ENCODE measurements around the gene ANO7. TPM values are rescaled to one million over a fixed set of nuclear protein-coding genes. Genes with fewer than 3 reads are reported as not detected.

The ANO7 gene
- total and polyA plus RNA-seq, 2 of the 13 experiments (the other 11 are each of a cell fraction or from before 2014, with no cell fraction given) = 4.1 to 4.9 TPM

DNA sequence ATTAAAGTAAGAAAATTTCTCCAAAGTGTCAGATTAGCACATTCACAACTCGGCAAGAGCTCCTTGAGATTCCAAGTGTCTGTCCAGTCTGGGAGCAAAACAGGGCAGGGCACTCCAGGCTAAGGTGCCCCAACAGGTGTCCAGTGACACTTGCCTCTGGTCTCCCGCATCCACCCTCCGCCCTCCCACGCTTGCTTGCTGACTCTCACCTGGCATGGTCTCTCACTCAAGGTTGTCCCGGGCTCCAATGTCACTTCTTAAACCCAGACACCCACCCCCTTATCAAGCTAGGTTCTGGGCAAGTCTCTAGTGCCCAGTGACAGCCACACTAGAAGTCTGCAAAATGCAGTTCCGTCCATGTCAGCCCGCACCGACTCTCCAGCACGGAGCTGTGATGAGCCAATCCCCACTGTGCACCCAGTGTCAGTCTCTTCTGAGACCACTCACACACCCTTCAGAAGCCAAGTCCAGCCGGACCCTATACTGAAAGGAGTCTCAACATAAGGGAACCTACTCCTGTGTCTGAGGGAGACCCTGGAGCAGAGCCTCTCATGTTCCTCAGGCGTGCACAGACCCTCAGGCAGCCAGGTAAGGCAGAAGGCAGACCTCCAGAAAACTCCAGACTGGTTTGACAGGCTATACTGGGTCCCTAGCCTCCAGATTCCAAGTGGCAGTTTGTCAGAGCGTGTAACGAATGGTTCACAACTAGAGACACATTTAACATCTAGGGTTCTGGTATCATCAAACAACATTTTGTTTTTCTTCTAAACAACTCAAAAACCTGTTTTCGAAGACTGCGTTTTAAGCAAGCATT is 81.4 kb downstream of the ANO7 start:
- peak overlapping the region in 2 of 3 experiments; percentile 75 to 91; a peak in 4 of 6 replicates for H3K4me3 ChIP-seq (replicated peaks in 1 of 3; ENCODE audit: insufficient read depth in 1 of 3, low read depth in 2 of 3, low read length in 3 of 3)
- POLR2A ChIA-PET = no interaction called here
- WGBS (ENCODE audit: low lambda C conversion rate) = 92% methylated on average over 15 of the region's 15 CpGs
- no peak for FAIRE-seq
- H3K9ac ChIP-seq (ENCODE audit: insufficient read depth, low read depth, low read length) = peak overlapping the region; percentile 97
- DNase-seq (ENCODE audit: low spot score) = no peak
- BruUV-seq (replicated peaks) = no TSS peak
- H3K4me2 ChIP-seq (ENCODE audit: low read depth, low read length) = peak overlapping the region; percentile 97
- CTCF ChIA-PET (ENCODE audit: low intra/inter-chr PET ratio, low total read pairs) = no interaction called here
- no peak for ATAC-seq
- peaks cover 73% of the 10 kb centered on the region for H3K4me1 ChIP-seq (ENCODE audit: insufficient read depth, low read length)
- peaks cover 28 to 43% of the 10 kb centered on the region in 2 experiments for H3K36me3 ChIP-seq (replicated peaks in 1 of 2; ENCODE audit: control insufficient read depth in 1 of 2, insufficient read depth in 2 of 2, low read length in 2 of 2)
- intact Hi-C loops (cut with micrococcal nuclease; ENCODE audit: unreplicated experiment) = loop anchor here (10.0 kb wide), 1 partner anchor 85 kb away; the partner anchor contains the start of gene FARP2
- no peak overlapping the region for H2AFZ ChIP-seq (ENCODE audit: low read length)
- H3K9me3 ChIP-seq (ENCODE audit: low read length) = no peaks in the 10 kb centered on the region
- H4K20me1 ChIP-seq (ENCODE audit: insufficient read depth, low read length) = peaks cover 65% of the 10 kb centered on the region
- H3K27me3 ChIP-seq (ENCODE audit: control insufficient read depth in 1 of 2, insufficient read depth in 2 of 2, low read length in 2 of 2) = no peaks in the 10 kb centered on the region; a peak in 1 of 5 replicates
- H3K27ac ChIP-seq (ENCODE audit: extremely low read length, insufficient read depth, low read length) = no peak overlapping the region
- H3K79me2 ChIP-seq (ENCODE audit: insufficient read depth, low read length) = peaks cover 94% of the 10 kb centered on the region
- in situ Hi-C loops (cut with HindIII; ENCODE audit: extremely low pct_ligation_motif_present, low pct_unique_long_range_greater_than_20kb) = loop anchor here (5.0 kb wide), 1 partner anchor 47 kb away; the partner anchor contains the start of genes HDLBP and SEPTIN2
- TF ChIP-seq, protein P1, sequence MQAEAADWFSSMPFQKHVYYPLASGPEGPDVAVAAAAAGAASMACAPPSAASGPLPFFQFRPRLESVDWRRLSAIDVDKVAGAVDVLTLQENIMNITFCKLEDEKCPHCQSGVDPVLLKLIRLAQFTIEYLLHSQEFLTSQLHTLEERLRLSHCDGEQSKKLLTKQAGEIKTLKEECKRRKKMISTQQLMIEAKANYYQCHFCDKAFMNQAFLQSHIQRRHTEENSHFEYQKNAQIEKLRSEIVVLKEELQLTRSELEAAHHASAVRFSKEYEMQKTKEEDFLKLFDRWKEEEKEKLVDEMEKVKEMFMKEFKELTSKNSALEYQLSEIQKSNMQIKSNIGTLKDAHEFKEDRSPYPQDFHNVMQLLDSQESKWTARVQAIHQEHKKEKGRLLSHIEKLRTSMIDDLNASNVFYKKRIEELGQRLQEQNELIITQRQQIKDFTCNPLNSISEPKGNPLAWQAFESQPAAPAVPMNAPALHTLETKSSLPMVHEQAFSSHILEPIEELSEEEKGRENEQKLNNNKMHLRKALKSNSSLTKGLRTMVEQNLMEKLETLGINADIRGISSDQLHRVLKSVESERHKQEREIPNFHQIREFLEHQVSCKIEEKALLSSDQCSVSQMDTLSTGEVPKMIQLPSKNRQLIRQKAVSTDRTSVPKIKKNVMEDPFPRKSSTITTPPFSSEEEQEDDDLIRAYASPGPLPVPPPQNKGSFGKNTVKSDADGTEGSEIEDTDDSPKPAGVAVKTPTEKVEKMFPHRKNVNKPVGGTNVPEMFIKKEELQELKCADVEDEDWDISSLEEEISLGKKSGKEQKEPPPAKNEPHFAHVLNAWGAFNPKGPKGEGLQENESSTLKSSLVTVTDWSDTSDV (CRISPR knock-in tag; IDR thresholded peaks at IDR 0.05) = no peak
- no peak for TF ChIP-seq ZBTB10 (CRISPR knock-in tag; IDR thresholded peaks at IDR 0.05; ENCODE audit: borderline replicate concordance)
- TF ChIP-seq ZNF430 (CRISPR knock-in tag; IDR thresholded peaks at IDR 0.05) = 0 out of 2 replicates have a peak, but pooled peaks have one; percentile 8
- no peak for TF ChIP-seq ATF7 (IDR thresholded peaks at IDR 0.05)
- no peak for TF ChIP-seq ATF7 (CRISPR knock-in tag; IDR thresholded peaks at IDR 0.05)
- no peak for TF ChIP-seq ARNTL (CRISPR knock-in tag; IDR thresholded peaks at IDR 0.05)
- no peak for TF ChIP-seq ZNF710 (CRISPR knock-in tag; IDR thresholded peaks at IDR 0.05; ENCODE audit: borderline replicate concordance)
- TF ChIP-seq ZNF766 (CRISPR knock-in tag; IDR thresholded peaks at IDR 0.05; ENCODE audit: borderline replicate concordance) = no peak
- peak; percentile 38 for TF ChIP-seq AGO2 (optimal IDR thresholded peaks at IDR 0.05; ENCODE audit: low read depth, low read length)
- no peak for TF ChIP-seq PHF5A (CRISPR knock-in tag; IDR thresholded peaks at IDR 0.05; ENCODE audit: low read depth, unreplicated experiment)
- no peak for TF ChIP-seq ZSCAN20 (CRISPR knock-in tag; IDR thresholded peaks at IDR 0.05; ENCODE audit: borderline replicate concordance)
- TF ChIP-seq RBFOX2 (IDR thresholded peaks at IDR 0.05; ENCODE audit: low read depth, low read length) = 0 out of 2 replicates have a peak, but pooled peaks have one; percentile 32
- TF ChIP-seq, protein P2, sequence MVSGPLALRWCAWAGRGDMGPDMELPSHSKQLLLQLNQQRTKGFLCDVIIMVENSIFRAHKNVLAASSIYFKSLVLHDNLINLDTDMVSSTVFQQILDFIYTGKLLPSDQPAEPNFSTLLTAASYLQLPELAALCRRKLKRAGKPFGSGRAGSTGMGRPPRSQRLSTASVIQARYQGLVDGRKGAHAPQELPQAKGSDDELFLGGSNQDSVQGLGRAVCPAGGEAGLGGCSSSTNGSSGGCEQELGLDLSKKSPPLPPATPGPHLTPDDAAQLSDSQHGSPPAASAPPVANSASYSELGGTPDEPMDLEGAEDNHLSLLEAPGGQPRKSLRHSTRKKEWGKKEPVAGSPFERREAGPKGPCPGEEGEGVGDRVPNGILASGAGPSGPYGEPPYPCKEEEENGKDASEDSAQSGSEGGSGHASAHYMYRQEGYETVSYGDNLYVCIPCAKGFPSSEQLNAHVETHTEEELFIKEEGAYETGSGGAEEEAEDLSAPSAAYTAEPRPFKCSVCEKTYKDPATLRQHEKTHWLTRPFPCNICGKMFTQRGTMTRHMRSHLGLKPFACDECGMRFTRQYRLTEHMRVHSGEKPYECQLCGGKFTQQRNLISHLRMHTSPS (CRISPR knock-in tag; IDR thresholded peaks at IDR 0.05; ENCODE audit: low read depth) = no peak
- TF ChIP-seq HDAC2 (CRISPR knock-in tag; IDR thresholded peaks at IDR 0.05) = no peak
